Stimulated activated memory B cell treated with anti-CD40 and anti-IgM and Interleukin-4, amounts not matched to agents 10 μg/mL and 1 μg/mL and 100 μg/mL, for 72 hours (primary cell): ENCODE results near the gene KCNN4.
A peak's percentile ranks its signal among the peaks of the same experiment; 100 is the strongest.
"Not testable (repeated sequence)": the region's sequence is repeated elsewhere in the genome, so short reads cannot be mapped to it uniquely, and the experiment has no call there.

ENCODE experiments used
- ATAC-seq: fragments of 150-1000 bp; cut with Tn5 transposase; 2 replicates; pipeline ENCODE4 v1.10.0; 2021
- H3K27ac Mint-ChIP-seq: one replicate; pipeline ENCODE4 v1.8.0; 2022; ENCODE audit warnings: mild to moderate bottlenecking, mixed read lengths
- H3K27me3 Mint-ChIP-seq: one replicate; pipeline ENCODE4 v1.8.0; 2022; ENCODE audit warnings: mixed read lengths
- H3K36me3 Mint-ChIP-seq: one replicate; pipeline ENCODE4 v1.8.0; 2022; ENCODE audit warnings: mixed read lengths
- H3K4me1 Mint-ChIP-seq: one replicate; pipeline ENCODE4 v1.8.0; 2022; ENCODE audit warnings: mixed read lengths
- H3K4me3 Mint-ChIP-seq: one replicate; pipeline ENCODE4 v1.8.0; 2022; ENCODE audit warnings: mild to moderate bottlenecking, moderate library complexity, mixed read lengths
- H3K9me3 Mint-ChIP-seq: one replicate; pipeline ENCODE4 v1.8.0; 2022; ENCODE audit warnings: mixed read lengths

The KCNN4 gene

GRCh38 chr19:43807651-43808050 lies 26.9 kb upstream of the KCNN4 start:
- Mint-ChIP-seq H3K9me3 (no peaks in the 10 kb centered on the region), H3K36me3 (no peaks in the 10 kb centered on the region), H3K27me3 (peaks cover 51% of the 10 kb centered on the region), H3K27ac (no peak overlapping the region), H3K4me3 (no peak overlapping the region), H3K4me1 (no peaks in the 10 kb centered on the region)
- no peak for ATAC-seq

DNA sequence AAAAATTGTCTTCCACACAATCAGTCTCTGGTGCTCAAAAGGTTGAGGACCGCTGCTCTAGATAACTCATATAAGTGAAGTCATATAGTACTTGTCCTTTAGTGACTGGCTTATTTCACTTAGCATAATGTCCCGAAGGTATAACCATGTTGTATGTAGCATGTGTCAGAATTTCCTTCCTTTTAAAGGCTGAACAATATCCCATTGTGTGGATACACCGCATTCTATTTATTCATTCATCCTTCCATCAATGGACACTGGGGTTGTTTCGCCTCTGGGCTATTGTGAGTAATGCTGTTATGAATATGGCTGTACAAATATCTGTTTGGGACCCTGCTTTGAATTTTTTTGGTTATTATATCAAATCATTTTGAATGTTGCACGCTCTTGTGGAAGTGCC lies 26.1 kb upstream of the KCNN4 start:
- ATAC-seq, result no peak
- H3K9me3 Mint-ChIP-seq, result no peaks in the 10 kb centered on the region
- no peaks in the 10 kb centered on the region for H3K4me1 Mint-ChIP-seq
- no peak overlapping the region for H3K27ac Mint-ChIP-seq
- no peaks in the 10 kb centered on the region for H3K36me3 Mint-ChIP-seq
- peaks cover 43% of the 10 kb centered on the region for H3K27me3 Mint-ChIP-seq
- H3K4me3 Mint-ChIP-seq, result no peak overlapping the region

DNA sequence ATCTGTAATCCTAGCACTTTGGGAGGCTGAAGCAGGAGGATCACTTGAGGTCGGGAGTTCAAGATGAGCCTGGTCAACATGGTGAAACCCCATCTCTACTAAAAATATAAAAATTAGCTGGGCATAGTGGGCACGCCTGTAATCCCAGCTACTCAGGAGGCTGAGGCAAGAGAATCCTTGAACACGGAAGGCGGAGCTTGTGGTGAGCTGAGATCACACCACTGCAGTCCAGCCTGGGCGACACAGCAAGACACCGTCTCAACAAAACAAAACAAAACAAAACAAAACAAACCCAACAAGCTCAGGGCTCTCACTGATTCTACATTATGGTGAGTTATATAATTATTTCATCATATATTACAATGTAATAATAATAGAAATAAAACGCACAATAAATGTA lies 25.6 kb upstream of the KCNN4 start:
- not testable (repeated sequence) for H3K9me3 Mint-ChIP-seq, H3K4me3 Mint-ChIP-seq, H3K36me3 Mint-ChIP-seq, ATAC-seq, H3K4me1 Mint-ChIP-seq, H3K27ac Mint-ChIP-seq
- peaks cover 39% of the 10 kb centered on the region for H3K27me3 Mint-ChIP-seq

DNA sequence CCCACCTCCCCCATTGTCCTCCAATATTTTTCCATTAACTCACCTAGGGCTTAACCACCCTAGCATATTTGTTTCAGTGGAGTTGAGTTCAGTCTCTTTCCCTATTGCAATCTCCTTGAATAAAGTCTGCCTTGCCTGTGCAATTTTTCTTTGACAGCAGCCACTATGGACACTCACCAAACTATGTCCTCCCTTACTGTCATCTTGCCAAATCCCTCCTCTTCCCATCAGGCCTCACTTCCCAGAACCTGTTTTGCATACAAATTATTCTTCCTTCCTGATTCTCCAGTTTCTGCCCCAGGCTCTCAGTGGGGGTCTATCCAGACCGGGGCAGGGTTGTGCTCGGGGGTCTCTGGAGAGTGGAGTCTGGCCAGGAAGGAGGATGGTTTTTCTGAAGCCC lies 23.7 kb upstream of the KCNN4 start:
- Mint-ChIP-seq H3K36me3 (no peaks in the 10 kb centered on the region), H3K27ac (no peak overlapping the region), H3K9me3 (no peaks in the 10 kb centered on the region), H3K4me3 (no peak overlapping the region), H3K27me3 (peaks cover 30% of the 10 kb centered on the region), H3K4me1 (peaks cover 3% of the 10 kb centered on the region)
- no peak for ATAC-seq

DNA sequence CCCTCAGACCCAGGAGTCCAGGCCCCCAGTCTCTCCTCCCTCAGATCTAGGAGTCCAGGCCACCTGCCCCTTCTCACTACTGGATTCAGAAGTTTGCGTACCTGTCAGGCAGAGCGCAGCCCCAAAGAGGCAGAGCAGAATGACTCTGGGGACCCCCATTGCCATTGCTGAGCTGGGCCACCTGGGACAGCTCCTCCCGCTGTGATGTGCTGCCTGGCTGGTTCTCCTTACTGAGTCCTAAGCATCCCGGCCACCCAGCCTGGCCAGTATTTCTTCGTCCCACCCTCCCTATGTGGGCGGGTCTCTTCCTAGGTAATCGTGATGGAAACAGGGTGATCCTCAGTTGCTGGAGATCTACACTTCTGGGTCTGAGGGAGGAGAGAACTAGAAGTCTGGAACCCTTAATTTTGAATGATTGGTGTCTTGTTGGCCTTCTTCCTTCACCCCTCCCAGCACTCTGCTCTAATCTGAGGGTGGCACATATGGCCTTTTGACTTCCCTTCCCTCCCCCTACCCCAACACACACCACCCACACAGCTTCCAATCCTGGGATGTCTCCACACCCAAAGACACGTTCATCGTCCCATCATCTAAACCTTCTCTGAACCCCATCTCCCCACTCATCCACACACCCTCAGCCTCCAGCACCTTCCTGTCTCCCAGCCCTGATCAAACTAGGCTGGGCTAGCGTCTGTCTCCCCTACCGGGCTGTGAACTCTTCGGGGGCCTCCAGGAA lies 21.6 kb upstream of the KCNN4 start, which contains the start of gene LYPD5:
Gene LYPD5, minus strand, starts transcription at position 232 of the 736 bp plus-strand sequence. Its CDS starts 67 bp downstream, at position 165.
- Mint-ChIP-seq H3K4me3 (no peak within 1 kb of the TSS), H3K27ac (no peak within 1 kb of the TSS), H3K4me1 (peaks cover 18% of the 10 kb centered on the region), H3K27me3 (peaks cover 40% of the 10 kb centered on the region), H3K9me3 (no peaks in the 10 kb centered on the region), H3K36me3 (no peaks in the 10 kb centered on the region)
- no peak for ATAC-seq

GRCh38 chr19:43799502-43800142 lies 18.8 kb upstream of the KCNN4 start:
- peak overlapping the region; percentile 77 for H3K4me3 Mint-ChIP-seq
- H3K27ac Mint-ChIP-seq, result peak overlapping the region; percentile 72
- H3K27me3 Mint-ChIP-seq, result peaks cover 46% of the 10 kb centered on the region
- peaks cover 4% of the 10 kb centered on the region for H3K9me3 Mint-ChIP-seq
- peaks cover 18% of the 10 kb centered on the region for H3K4me1 Mint-ChIP-seq
- ATAC-seq, result no peak
- peaks cover 6% of the 10 kb centered on the region for H3K36me3 Mint-ChIP-seq

GRCh38 chr19:43798546-43799409 lies 18.0 kb upstream of the KCNN4 start:
- Mint-ChIP-seq H3K27me3 (peaks cover 55% of the 10 kb centered on the region), H3K27ac (peak overlapping the region; percentile 72)

DNA sequence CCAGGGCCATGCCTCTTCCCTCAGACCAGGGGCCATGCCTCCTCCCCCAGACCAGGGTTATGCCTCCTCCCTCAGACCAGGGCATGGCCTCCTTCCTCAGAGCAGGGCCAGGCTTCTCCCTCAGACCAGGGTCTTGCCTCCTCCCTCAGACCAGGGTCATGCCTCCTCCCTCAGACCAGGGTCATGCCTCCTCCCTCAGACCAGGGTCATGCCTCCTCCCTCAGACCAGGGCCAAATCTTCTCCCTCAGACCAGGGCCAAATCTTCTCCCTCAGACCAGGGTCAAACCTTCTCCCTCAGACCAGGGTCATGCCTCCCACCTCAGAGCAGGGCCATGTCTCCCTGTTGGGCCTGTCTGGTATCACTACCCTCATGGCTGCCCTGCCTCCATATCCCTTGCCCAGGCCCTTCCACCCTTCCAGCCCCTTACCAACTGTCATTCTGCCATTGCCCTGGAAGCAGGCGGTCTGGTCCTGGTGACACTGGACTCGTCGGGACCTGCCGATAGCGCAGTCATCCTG lies 17.3 kb upstream of the KCNN4 start:
- no peak for ATAC-seq
- Mint-ChIP-seq H3K4me3 (peak overlapping the region; percentile 77), H3K9me3 (peaks cover 4% of the 10 kb centered on the region), H3K4me1 (peaks cover 18% of the 10 kb centered on the region), H3K36me3 (peaks cover 6% of the 10 kb centered on the region), H3K27ac (no peak overlapping the region), H3K27me3 (peaks cover 62% of the 10 kb centered on the region)

More at GRCh38 chr19:43798546-43799409, 18.0 kb upstream of the KCNN4 start:
- peaks cover 6% of the 10 kb centered on the region for H3K36me3 Mint-ChIP-seq
- ATAC-seq, result peak; percentile 73
- H3K4me1 Mint-ChIP-seq, result peaks cover 18% of the 10 kb centered on the region
- peaks cover 4% of the 10 kb centered on the region for H3K9me3 Mint-ChIP-seq
- peak overlapping the region; percentile 77 for H3K4me3 Mint-ChIP-seq

DNA sequence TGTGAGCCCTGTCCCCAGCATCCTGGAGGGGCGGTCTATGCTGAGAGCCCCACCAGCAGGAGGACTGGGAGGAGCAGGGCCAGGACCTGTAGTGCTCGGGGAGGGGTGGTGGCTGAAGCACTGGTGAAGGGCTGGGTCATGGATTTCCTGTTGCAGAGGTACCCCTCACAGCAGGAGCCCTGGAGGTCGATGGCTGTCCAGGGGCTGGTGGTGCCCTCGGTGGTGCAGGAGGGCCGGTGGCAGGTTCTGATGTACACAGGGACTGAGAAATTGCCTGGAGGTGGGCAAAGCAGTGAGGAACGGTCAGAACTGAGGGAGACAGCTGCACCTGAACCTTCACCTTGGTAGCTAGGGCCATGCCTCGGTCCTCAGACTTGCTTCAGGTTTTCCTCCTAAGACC lies 16.8 kb upstream of the KCNN4 start:
- no peak overlapping the region for H3K27ac Mint-ChIP-seq
- H3K36me3 Mint-ChIP-seq, result peaks cover 6% of the 10 kb centered on the region
- peaks cover 62% of the 10 kb centered on the region for H3K27me3 Mint-ChIP-seq
- H3K4me1 Mint-ChIP-seq, result peaks cover 18% of the 10 kb centered on the region
- peak overlapping the region; percentile 25 for H3K4me3 Mint-ChIP-seq
- no peak for ATAC-seq
- H3K9me3 Mint-ChIP-seq, result peaks cover 4% of the 10 kb centered on the region

DNA sequence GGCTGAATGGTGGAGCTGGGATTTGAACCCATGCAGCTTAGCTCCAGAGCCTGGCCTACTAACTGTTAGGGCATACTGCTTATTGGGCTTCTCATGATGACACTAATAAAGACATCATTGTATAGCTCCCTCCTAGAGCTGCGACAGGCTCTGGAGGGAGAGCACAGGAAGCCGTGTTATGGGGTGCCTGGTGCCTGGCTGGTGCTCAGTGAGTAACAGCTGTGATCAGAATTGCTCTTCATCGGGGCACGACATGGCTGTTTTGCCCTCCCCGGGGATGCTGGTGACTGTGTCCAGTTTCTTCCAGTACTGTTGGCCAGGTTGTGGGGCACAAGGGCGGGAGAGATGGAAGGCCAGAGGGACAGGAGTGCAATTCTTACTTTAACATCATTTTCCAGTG lies 16.3 kb upstream of the KCNN4 start:
- Mint-ChIP-seq H3K27ac (no peak overlapping the region), H3K4me1 (peaks cover 18% of the 10 kb centered on the region), H3K36me3 (peaks cover 6% of the 10 kb centered on the region), H3K9me3 (peaks cover 4% of the 10 kb centered on the region), H3K27me3 (peaks cover 62% of the 10 kb centered on the region), H3K4me3 (peak overlapping the region; percentile 25)
- no peak for ATAC-seq

GRCh38 chr19:43790587-43790986 lies 9.8 kb upstream of the KCNN4 start:
- peaks cover 26% of the 10 kb centered on the region for H3K27me3 Mint-ChIP-seq
- no peak overlapping the region for H3K27ac Mint-ChIP-seq
- H3K4me1 Mint-ChIP-seq, result peaks cover 11% of the 10 kb centered on the region
- no peak overlapping the region for H3K4me3 Mint-ChIP-seq
- H3K36me3 Mint-ChIP-seq, result no peaks in the 10 kb centered on the region
- no peaks in the 10 kb centered on the region for H3K9me3 Mint-ChIP-seq
- peak; percentile 45 for ATAC-seq

GRCh38 chr19:43789029-43789428 lies 8.3 kb upstream of the KCNN4 start:
- Mint-ChIP-seq H3K36me3 (no peaks in the 10 kb centered on the region), H3K4me3 (no peak overlapping the region), H3K27me3 (peaks cover 17% of the 10 kb centered on the region), H3K27ac (no peak overlapping the region), H3K9me3 (no peaks in the 10 kb centered on the region), H3K4me1 (peaks cover 25% of the 10 kb centered on the region)
- ATAC-seq, result no peak

- Mint-ChIP-seq H3K36me3 (no peaks in the 10 kb centered on the region), H3K27ac (no peak overlapping the region), H3K9me3 (peaks cover 3% of the 10 kb centered on the region), H3K27me3 (peaks cover 7% of the 10 kb centered on the region), H3K4me3 (no peak overlapping the region), H3K4me1 (peaks cover 49% of the 10 kb centered on the region)
- ATAC-seq, result no peak
Observed at GRCh38 chr19:43786665-43787064, 5.9 kb upstream of the KCNN4 start.

DNA sequence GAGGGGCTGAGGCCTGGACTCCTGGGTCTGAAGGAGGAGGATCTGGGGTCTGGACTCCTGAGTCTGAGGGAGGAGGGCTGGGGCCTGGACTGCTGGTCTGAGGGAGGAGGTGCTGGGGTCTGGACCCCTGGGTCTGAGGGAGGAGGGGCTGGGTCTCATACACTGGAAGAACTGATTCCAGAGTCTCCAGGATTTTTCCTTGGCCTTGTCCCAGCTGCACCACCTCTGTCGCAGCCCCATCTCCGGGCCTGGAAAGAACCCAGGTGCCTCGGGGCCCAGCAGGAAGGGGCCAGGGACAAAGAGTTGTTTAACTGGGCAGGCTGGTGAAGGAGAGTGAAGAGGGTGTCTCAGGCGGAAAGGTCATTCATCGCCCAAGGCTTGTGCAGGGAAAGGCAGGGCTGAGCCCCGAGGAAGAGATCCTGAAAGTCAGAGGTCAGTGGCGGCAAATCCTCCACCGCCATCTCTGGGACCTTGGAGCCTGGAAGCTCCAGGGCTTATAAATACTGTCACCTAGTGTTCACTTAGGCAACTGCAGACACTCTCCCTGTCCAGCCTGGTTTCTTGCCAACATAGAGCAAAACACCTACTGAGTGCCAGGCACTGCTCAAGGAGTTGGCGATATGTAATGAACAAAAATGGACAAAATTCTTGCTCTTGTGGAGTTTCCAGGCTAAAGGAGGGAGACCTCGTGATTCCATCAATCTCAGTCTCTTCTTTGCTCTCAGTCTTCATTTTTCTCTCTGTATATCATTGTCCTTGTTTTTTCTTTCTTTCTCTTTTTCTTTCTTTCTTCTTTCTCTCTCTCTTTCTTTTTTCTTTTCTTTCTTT lies 4.4 kb upstream of the KCNN4 start:
- peak overlapping the region; percentile 93 for H3K27ac Mint-ChIP-seq
- H3K4me3 Mint-ChIP-seq, result peak overlapping the region; percentile 55
- peaks cover 7% of the 10 kb centered on the region for H3K27me3 Mint-ChIP-seq
- peaks cover 52% of the 10 kb centered on the region for H3K4me1 Mint-ChIP-seq
- H3K36me3 Mint-ChIP-seq, result no peaks in the 10 kb centered on the region
- H3K9me3 Mint-ChIP-seq, result peaks cover 3% of the 10 kb centered on the region
- peak; percentile 39 for ATAC-seq
